ENCODE results near the gene LST1. TPM values are rescaled to one million over a fixed set of nuclear protein-coding genes. Genes with fewer than 3 reads are reported as not detected.

Gene LST1
- total and polyA plus RNA-seq, 2 of the 8 experiments (the other 6 are each of a cell fraction or from before 2014, with no cell fraction given), result not detected

DNA sequence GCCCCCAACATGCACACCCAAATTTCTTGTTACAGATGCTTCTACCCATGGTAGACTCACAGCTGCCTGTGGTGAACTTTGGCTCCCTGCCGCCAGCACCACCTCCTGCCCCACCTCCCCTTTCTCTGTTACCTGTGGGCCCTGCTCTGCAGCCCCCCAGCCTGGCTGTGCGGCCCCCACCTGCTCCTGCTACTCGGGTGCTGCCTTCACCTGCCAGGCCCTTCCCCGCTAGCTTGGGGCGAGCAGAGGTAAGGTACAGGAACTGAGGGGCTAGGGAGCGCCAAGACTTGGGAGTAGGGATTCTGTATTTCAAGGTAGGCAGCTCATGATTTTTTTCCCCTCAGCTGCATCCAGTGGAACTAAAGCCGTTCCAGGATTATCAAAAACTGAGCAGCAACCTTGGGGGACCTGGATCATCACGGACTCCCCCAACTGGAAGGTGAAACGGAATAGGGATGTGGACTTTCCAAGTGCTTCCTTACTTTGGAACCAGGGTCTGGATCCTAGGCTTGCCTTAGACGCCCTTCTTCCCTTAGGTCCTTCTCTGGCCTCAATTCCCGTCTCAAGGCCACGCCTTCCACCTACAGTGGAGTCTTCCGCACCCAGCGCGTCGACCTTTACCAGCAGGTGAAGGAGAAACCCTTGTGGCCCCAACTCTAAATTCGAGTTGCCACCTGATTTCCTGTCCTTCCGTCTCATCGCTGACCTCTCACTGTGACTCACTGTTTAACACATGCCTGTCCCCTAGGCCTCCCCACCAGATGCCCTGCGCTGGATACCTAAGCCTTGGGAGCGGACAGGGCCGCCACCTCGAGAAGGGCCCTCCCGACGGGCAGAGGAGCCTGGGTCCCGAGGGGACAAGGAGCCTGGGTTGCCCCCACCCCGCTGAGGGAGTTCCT is 50.9 kb downstream of the LST1 start:
- FAIRE-seq (no peak), DNase-seq (ENCODE audit: low read depth in 1 of 2, low spot score in 2 of 2) (no peak)
- Histone ChIP-seq H3K9ac (replicated peaks in 1 of 4; ENCODE audit: extremely low read depth in 1 of 4, low read depth in 3 of 4, low read length in 3 of 4) (no peak overlapping the region), H3K4me3 (ENCODE audit: extremely low read depth in 1 of 4, insufficient read depth in 2 of 4, low read depth in 3 of 4, low read length in 4 of 4) (no peak overlapping the region), H3K23me2 (ENCODE audit: low read depth, low read length) (no peaks in the 10 kb centered on the region), H2BK15ac (ENCODE audit: low read length) (no peak overlapping the region), H3K18ac (ENCODE audit: extremely low read depth, low read length) (no peak overlapping the region), H3K14ac (ENCODE audit: insufficient read length) (no peak overlapping the region), H3K79me2 (ENCODE audit: control insufficient read depth in 1 of 2, insufficient read depth in 2 of 2, low read length in 2 of 2) (no peaks in the 10 kb centered on the region; a peak in 1 of 4 replicates), H2BK20ac (ENCODE audit: low read length) (no peak overlapping the region), H4K91ac (replicated peaks; ENCODE audit: insufficient read length, low read length) (no peak overlapping the region), H3K23ac (ENCODE audit: insufficient read length) (no peak overlapping the region), H3K9me3 (ENCODE audit: insufficient read depth in 2 of 2, low read depth in 1 of 2, low read length in 1 of 2) (no peaks in the 10 kb centered on the region), H4K20me1 (replicated peaks in 1 of 2; ENCODE audit: control insufficient read depth in 1 of 2, insufficient read depth in 2 of 2, low read length in 2 of 2) (peaks cover 18 to 19% of the 10 kb centered on the region in 2 experiments), H3K4ac (replicated peaks; ENCODE audit: insufficient read length, low read depth, low read length) (no peak overlapping the region), H2BK12ac (ENCODE audit: low read depth, low read length) (no peak overlapping the region), H4K8ac (ENCODE audit: extremely low read depth, insufficient read depth, low read length) (no peak overlapping the region), H4K5ac (ENCODE audit: insufficient read length, low read depth, low read length) (no peak overlapping the region), H3K4me2 (ENCODE audit: insufficient read depth in 1 of 2, low read depth in 2 of 2, low read length in 2 of 2) (no peak overlapping the region), H2AFZ (ENCODE audit: low read length) (no peak overlapping the region), H2AK5ac (ENCODE audit: low read depth, low read length) (no peak overlapping the region), H3K27me3 (replicated peaks in 1 of 4; ENCODE audit: control insufficient read depth in 3 of 4, extremely low read depth in 1 of 4, insufficient read depth in 3 of 4, low read length in 3 of 4) (no peaks in the 10 kb centered on the region), H3K36me3 (ENCODE audit: control insufficient read depth in 2 of 4, insufficient read depth in 4 of 4, low read length in 3 of 4) (peaks cover 65 to 98% (median 83%) of the 10 kb centered on the region in 4 experiments), H3K79me1 (ENCODE audit: low read depth, low read length) (peaks cover 3% of the 10 kb centered on the region; the same call in 1 of the 2 replicates), H2BK5ac (ENCODE audit: low read depth, low read length) (no peak overlapping the region), H3K56ac (replicated peaks; ENCODE audit: insufficient read length, low read depth, low read length) (no peak overlapping the region), H3K4me1 (replicated peaks in 1 of 4; ENCODE audit: control insufficient read depth in 3 of 4, insufficient read depth in 4 of 4, low read length in 3 of 4) (no peaks in the 10 kb centered on the region), H3K27ac (ENCODE audit: low read depth, low read length) (no peak overlapping the region), H2BK120ac (replicated peaks; ENCODE audit: low read depth, low read length) (no peak overlapping the region)
- POLR2A ChIA-PET (ENCODE audit: partially characterized antibody), result interaction anchor here (1.0 to 34.9 kb wide), 9 partner anchors 8 to 159 kb away, joined by 3 to 883 read pairs (median 7); partner anchors contain the start of genes APOM, BAG6, C6orf47 and CSNK2B
- 91% methylated on average over 26 of the region's 27 CpGs; no CpG with 5 or more reads in 1 of the 2 experiments for WGBS, 2 experiments (ENCODE audit: extremely low coverage in 1 of 2, insufficient coverage in 1 of 2, insufficient read length in 1 of 2, insufficient replicate concordance in 2 of 2, low coverage in 1 of 2, low lambda C conversion rate in 2 of 2, missing lambda C conversion rate in 1 of 2)
- CTCF ChIA-PET (ENCODE audit: partially characterized antibody), result interaction anchor here (1.0 to 1.9 kb wide), 4 partner anchors 8 to 86 kb away, joined by 3 to 10 read pairs (median 4); partner anchors contain the start of gene C6orf47
- no peak for TF ChIP-seq ZNF274 (IDR thresholded peaks at IDR 0.05; ENCODE audit: borderline replicate concordance, extremely low read depth, low read length)
- TF ChIP-seq POLR2AphosphoS5 (IDR thresholded peaks at IDR 0.05; ENCODE audit: low read depth, low read length), result peak; percentile 26; the same call in 1 of the 2 replicates
- no peak for TF ChIP-seq POLR2A (IDR thresholded peaks at IDR 0.05; ENCODE audit: control extremely low read depth in 1 of 2, low read depth in 2 of 2, low read length in 2 of 2)
